Caco-2 (cell line): ENCODE measurements around the gene SP4. TPM values are rescaled to one million over a fixed set of nuclear protein-coding genes. Genes with fewer than 3 reads are reported as not detected.

ENCODE experiments used
- BruUV-seq: library from RNA; stranded (reverse); fragments of 400-500 nt; replicated peaks from 2 replicates; lab custom pipeline; 2021; lab: Mats Ljungman, UMichigan
- CTCF ChIA-PET: fragments of 300-600 bp; sonication (Branson Sonifier 250); formaldehyde crosslinking; loops from one replicate; lab custom pipeline; 2022; ENCODE audit warnings: antibody characterized with exemption; lab: Charles Lee
- POLR2A ChIA-PET: fragments of 300-600 bp; sonication (Branson Sonifier 250); formaldehyde crosslinking; loops from one replicate; lab custom pipeline; 2022; ENCODE audit warnings: antibody characterized with exemption; lab: Charles Lee
- DNase-seq, 2 experiments: peaks; one replicate each; pipeline versions ENCODE4 v3.0.0 to v3.0.0-alpha.2; 2020 to 2022
- H3K27me3 ChIP-seq: replicated peaks from 2 replicates; pipeline ENCODE4 v1.6.0; 2011; ENCODE audit warnings: low read length; ENCODE audit not compliant: control insufficient read depth, insufficient read depth
- H3K36me3 ChIP-seq: 2 replicates; pipeline ENCODE4 v1.5.1; 2011; ENCODE audit warnings: low read length; ENCODE audit not compliant: control insufficient read depth, insufficient read depth
- H3K4me1 ChIP-seq: fragments of 250-450 bp; sonication (Bioruptor Pico); 2 replicates; pipeline ENCODE4 v1.5.1; 2020; ENCODE audit warnings: mild to moderate bottlenecking
- H3K4me3 ChIP-seq: 2 replicates; pipeline ENCODE4 v1.5.1; 2011; ENCODE audit warnings: low read depth, mild to moderate bottlenecking, control low read depth, low read length
- H3K9me3 ChIP-seq: fragments of 250-450 bp; sonication (Bioruptor Pico); 2 replicates; pipeline ENCODE4 v1.5.1; 2020; ENCODE audit warnings: mild to moderate bottlenecking, moderate library complexity
- H3K27ac Mint-ChIP-seq: one replicate; pipeline ENCODE4 v1.8.0; 2022; ENCODE audit warnings: mixed read lengths; ENCODE audit not compliant: unreplicated experiment
- H3K27me3 Mint-ChIP-seq: one replicate; pipeline ENCODE4 v1.8.0; 2022; ENCODE audit warnings: mixed read lengths; ENCODE audit not compliant: insufficient read depth, unreplicated experiment
- H3K36me3 Mint-ChIP-seq: one replicate; pipeline ENCODE4 v1.8.0; 2022; ENCODE audit warnings: mild to moderate bottlenecking, mixed read lengths; ENCODE audit not compliant: insufficient read depth, unreplicated experiment
- H3K4me1 Mint-ChIP-seq: one replicate; pipeline ENCODE4 v1.8.0; 2022; ENCODE audit warnings: low read depth, mixed read lengths; ENCODE audit not compliant: unreplicated experiment
- H3K4me3 Mint-ChIP-seq: one replicate; pipeline ENCODE4 v1.8.0; 2022; ENCODE audit warnings: mild to moderate bottlenecking, moderate library complexity, mixed read lengths; ENCODE audit not compliant: unreplicated experiment
- H3K9me3 Mint-ChIP-seq: one replicate; pipeline ENCODE4 v1.8.0; 2022; ENCODE audit warnings: mixed read lengths; ENCODE audit not compliant: unreplicated experiment
- CTCF ChIP-seq, 2 experiments: fragments of 200-600 bp in 1 of 2; IDR thresholded peaks; 1 replicate in 1 of 2; 2 replicates in 1 of 2; pipeline versions ENCODE4 v1.5.1 to v1.8.0; 2011 to 2022; ENCODE audit warnings: antibody characterized with exemption in 1 of 2, control low read depth in 1 of 2, inconsistent platforms in 1 of 2, low read depth in 1 of 2, low read length in 1 of 2, mild to moderate bottlenecking in 1 of 2, moderate library complexity in 1 of 2; ENCODE audit not compliant: insufficient read depth in 1 of 2, severe bottlenecking in 1 of 2, unreplicated experiment in 1 of 2
- intact Hi-C: fragments of 100-400 bp; cut with micrococcal nuclease; formaldehyde crosslinking; loops from one replicate; pipeline ENCODE4 v1.10.0; 2022; ENCODE audit not compliant: unreplicated experiment
- total RNA-seq: library from RNA; stranded (reverse); gene quantifications from 2 replicates; pipeline ENCODE4 v1.2.3, GENCODE V29; 2022

Gene SP4
- total RNA-seq, 1 experiment from 2014 or later: 10.8 TPM

GRCh38 chr7:21462081-21462480, 34.2 kb downstream of the SP4 start:
- H3K27me3 Mint-ChIP-seq: no peaks in the 10 kb centered on the region
- H3K27ac Mint-ChIP-seq: no peak overlapping the region
- no peak for DNase-seq
- CTCF ChIA-PET: no interaction called here
- BruUV-seq: no TSS peak
- peaks cover 11% of the 10 kb centered on the region for H3K4me1 Mint-ChIP-seq
- H3K9me3 ChIP-seq: no peaks in the 10 kb centered on the region; the same call in none of the 2 replicates
- H3K9me3 Mint-ChIP-seq: peaks cover 11% of the 10 kb centered on the region
- no peaks in the 10 kb centered on the region for H3K27me3 ChIP-seq
- POLR2A ChIA-PET: no interaction called here
- intact Hi-C loops: no loop called here
- no peaks in the 10 kb centered on the region for H3K4me1 ChIP-seq
- H3K36me3 ChIP-seq: no peaks in the 10 kb centered on the region
- no peak for TF ChIP-seq CTCF (IDR thresholded peaks at IDR 0.05; ENCODE audit: insufficient read depth in 1 of 2, low read depth in 1 of 2, low read length in 1 of 2, severe bottlenecking in 1 of 2, unreplicated experiment in 1 of 2)
- H3K4me3 ChIP-seq: no peak overlapping the region
- H3K36me3 Mint-ChIP-seq: peaks cover 7% of the 10 kb centered on the region
- H3K4me3 Mint-ChIP-seq: no peak overlapping the region

- peaks cover 11% of the 10 kb centered on the region for H3K9me3 Mint-ChIP-seq
- DNase-seq: no peak
- H3K36me3 Mint-ChIP-seq: peaks cover 7% of the 10 kb centered on the region
- Histone ChIP-seq H3K9me3 (no peaks in the 10 kb centered on the region; the same call in none of the 2 replicates), H3K27me3 (no peaks in the 10 kb centered on the region), H3K36me3 (no peaks in the 10 kb centered on the region), H3K4me3 (no peak overlapping the region), H3K4me1 (no peaks in the 10 kb centered on the region)
- no peak overlapping the region for H3K4me3 Mint-ChIP-seq
- H3K4me1 Mint-ChIP-seq: peaks cover 11% of the 10 kb centered on the region
- POLR2A ChIA-PET: no interaction called here
- TF ChIP-seq CTCF (IDR thresholded peaks at IDR 0.05; ENCODE audit: insufficient read depth in 1 of 2, low read depth in 1 of 2, low read length in 1 of 2, severe bottlenecking in 1 of 2, unreplicated experiment in 1 of 2): no peak
- no peaks in the 10 kb centered on the region for H3K27me3 Mint-ChIP-seq
- BruUV-seq: no TSS peak
- intact Hi-C loops: no loop called here
- H3K27ac Mint-ChIP-seq: no peak overlapping the region
- CTCF ChIA-PET: no interaction called here
Observed at GRCh38 chr7:21463524-21463923, 35.6 kb downstream of the SP4 start.

GRCh38 chr7:21468969-21469368, 41.1 kb downstream of the SP4 start:
- Mint-ChIP-seq H3K4me3 (no peak overlapping the region), H3K27ac (no peak overlapping the region), H3K9me3 (no peaks in the 10 kb centered on the region), H3K4me1 (no peaks in the 10 kb centered on the region), H3K27me3 (no peaks in the 10 kb centered on the region), H3K36me3 (no peaks in the 10 kb centered on the region)
- ChIA-PET POLR2A (no interaction called here), CTCF (no interaction called here)
- no peak for DNase-seq
- no peak for TF ChIP-seq CTCF (IDR thresholded peaks at IDR 0.05; ENCODE audit: insufficient read depth in 1 of 2, low read depth in 1 of 2, low read length in 1 of 2, severe bottlenecking in 1 of 2, unreplicated experiment in 1 of 2)
- Histone ChIP-seq H3K4me1 (no peaks in the 10 kb centered on the region), H3K4me3 (no peak overlapping the region), H3K9me3 (no peaks in the 10 kb centered on the region), H3K27me3 (no peaks in the 10 kb centered on the region), H3K36me3 (no peaks in the 10 kb centered on the region)
- BruUV-seq: no TSS peak
- intact Hi-C loops: no loop called here
